GM19397 (cell line): ENCODE measurements around the gene TBCCD1.
"Not testable (repeated sequence)": the region's sequence is repeated elsewhere in the genome, so short reads cannot be mapped to it uniquely, and the experiment has no call there.

ENCODE experiments used
- ATAC-seq: cut with Tn5 transposase; IDR thresholded peaks from one replicate; pipeline ENCODE4 v1.9.1; 2021; ENCODE audit warnings: mild to moderate bottlenecking, moderate library complexity; ENCODE audit not compliant: unreplicated experiment

The TBCCD1 gene

DNA sequence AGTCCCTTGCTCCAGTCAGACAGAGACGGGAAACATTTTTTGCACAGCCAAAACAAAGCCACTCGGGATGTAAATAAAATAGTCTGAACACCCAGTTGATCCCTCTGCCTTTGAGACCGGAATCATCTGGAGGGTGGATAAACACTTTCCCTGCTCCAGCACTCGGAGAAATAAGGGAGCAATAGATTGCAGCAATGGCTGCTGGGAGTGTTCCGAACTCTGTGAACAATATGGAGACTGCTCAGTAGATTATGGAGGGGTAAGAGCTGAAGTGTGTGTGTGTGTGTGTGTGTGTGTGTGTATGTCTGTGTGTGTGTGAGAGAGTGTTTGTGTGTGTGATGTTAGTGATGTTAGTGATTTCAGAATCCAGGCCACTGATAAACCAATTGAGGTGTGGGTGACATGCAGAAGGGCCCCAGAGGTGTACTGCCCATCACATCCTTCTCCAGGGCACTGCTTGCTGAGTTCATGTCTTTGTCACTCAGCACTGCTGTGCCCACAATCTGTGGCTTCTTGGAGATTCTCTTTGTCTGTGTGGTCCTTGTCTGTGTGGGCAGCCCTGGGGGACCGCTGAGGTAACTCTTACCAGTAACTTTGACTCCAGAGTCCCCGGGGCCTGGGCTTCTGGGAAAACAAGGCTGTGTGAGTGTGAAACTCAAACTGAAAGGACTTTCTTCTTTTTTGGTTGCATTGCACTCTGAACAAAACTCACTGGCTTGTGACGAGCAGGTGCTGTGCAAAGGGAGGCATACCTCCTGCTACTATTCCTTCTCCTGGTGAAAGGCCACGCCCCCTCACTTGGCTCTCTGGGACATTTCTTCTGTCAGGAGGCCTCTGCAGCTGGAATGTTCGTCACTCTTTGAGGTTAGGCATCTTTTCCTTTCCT is 45.9 kb downstream of the TBCCD1 start:
- no peak for ATAC-seq

DNA sequence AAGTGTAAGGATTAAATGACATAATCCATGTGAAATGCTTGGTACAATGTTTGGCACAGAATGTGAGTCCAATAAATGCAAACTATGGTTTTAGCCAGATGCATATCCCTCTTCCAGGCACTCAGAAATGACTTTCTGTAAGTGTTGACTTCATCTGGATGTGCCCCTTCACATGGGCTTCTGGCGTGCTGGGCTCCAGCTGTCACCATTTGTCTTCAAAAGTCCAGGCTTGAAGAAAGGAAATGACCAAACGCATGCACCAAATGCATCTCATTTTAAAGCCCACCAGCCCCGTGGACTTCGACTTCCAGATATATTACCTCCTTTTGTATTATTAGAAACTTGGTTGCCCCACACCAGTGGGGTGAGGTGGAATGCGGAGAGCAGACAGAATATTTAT is 46.7 kb downstream of the TBCCD1 start:
- ATAC-seq, result no peak

DNA sequence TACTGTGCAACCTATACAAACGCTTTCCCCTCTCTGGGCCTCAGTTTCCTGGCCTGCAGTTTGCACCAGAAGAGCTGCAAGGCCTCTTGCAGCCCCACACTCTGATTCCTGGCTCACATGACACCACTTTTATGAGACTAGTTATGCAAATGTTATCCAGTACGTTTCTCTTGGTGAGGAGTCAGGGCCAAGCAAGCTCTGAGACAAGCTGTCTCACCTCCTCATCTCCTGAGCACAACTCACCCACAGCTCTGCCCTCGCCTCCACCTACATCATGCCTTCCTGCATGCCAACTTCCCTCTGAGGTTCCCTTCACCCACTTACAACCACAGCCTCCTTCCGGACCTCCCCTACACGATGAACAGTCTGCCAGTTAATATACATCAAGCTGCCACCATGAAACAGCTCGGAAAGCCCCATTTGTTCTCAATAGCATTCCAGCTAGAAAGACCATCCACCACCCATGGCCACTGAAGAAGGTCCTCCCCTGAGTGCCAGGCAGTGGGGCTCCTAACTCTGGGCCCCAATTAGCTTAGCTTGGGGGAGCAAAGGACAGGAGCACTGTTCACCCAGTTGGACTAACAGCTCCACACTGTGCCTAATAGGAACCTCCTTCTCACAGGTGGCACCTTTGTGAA is 48.0 kb downstream of the TBCCD1 start:
- ATAC-seq, result peak; percentile 41

DNA sequence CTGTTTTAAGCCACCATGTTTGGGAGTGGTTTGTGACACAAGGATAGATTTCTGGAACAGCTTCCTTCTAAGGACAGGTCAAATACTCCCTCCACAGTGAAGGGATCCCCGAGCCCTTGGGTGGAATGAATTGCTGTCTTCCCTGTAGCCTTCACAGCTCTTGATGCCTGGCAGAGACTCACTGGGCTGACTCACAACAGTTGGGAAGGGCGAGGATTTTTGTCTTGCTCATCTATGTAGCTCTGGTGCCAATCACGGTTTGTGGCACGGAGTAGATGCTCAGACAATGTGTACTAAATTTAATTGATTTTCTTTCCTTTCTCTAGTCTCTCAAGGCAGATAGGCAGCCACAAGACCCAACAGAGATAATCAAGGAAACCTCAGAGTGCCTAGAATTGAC is 49.9 kb downstream of the TBCCD1 start:
- ATAC-seq, result no peak

DNA sequence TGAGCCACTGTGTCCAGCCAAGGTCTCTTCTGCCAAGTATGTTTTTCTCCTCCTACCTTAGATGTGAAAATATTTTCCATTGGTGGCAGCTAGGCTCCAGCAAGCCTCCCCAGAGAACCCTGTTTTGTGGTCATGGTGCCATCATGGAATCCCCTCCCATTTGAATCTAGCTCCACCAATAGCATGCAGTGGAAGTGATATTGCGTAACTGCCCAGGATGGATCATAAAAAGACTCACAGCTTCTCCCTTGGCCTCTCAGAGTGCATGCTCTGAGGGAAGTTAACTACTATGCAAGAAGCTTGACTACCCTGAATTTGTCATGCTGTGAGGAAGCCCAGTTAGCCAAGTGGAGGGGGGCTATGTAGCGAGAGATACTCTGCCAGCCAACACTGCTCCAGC is 50.5 kb downstream of the TBCCD1 start:
- ATAC-seq, result no peak

DNA sequence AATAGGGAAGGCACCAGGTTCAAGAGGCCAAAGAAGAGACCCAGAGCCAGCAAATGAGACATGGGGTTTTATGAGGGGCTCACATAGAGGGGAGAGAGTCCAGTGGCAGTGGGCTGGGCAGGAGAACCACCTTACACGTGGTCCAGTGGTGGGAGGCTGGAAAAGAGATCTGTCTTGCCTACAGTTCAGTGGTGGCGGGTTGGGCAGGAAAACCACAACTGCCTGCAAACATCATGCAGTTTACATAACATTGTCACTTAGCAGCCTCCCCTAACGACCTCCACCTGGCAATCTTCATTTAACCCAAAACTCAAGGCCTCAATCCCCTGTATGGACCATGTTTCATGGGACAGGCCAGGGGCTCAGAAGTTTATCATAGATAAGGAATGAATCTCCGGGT is 52.0 kb downstream of the TBCCD1 start:
- no peak for ATAC-seq

DNA sequence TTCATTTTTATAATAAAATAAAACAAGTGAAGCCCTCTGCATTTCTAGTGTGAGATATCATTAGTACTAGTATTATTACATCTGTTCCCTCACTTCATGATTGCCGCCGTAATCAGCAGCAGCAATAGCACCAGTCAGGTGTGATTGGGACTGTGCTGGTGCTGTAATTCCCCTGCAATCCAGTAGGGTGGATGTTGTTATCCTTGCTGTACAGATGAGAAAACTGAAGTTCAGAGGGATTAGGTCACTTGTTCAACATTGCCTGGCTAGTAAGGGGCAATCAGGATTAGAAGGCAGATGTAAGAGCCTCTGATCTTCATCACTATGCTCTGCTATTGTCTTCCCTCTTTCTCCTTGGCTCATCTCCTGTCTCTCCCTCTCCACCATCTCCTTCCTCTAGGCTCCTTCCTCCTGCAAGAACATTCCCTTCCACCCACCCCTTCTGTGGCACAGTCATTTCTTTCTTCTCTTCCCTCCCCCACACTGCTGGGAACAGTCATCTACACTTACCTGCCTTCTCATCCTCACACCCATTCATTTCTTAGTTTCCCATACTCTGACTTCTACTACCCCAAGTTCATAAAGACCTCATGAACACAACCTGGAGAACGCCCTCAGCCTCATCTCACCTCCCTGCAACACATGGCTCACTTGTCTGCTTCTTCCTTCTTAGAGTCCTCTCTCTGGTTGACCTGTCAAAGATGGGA is 52.7 kb downstream of the TBCCD1 start:
- no peak for ATAC-seq

DNA sequence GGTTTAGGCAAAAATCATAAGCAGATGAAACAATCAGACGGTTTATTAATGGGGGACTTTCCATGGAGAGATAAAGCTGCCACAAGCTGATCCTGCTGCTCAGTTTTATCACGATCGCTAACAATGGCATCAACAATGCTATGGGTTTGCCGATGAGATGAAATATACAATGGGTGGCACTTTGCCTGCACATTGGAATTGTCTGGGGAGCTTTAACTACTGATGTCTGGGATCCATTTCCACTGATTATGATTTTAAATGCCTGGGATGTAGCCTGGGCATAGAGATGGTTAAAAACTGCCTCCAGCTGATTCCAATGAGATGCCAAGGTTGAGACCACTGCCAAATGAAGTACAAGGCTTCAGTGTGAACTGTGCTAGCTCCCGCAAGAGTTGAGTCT is 53.8 kb downstream of the TBCCD1 start:
- no peak for ATAC-seq

DNA sequence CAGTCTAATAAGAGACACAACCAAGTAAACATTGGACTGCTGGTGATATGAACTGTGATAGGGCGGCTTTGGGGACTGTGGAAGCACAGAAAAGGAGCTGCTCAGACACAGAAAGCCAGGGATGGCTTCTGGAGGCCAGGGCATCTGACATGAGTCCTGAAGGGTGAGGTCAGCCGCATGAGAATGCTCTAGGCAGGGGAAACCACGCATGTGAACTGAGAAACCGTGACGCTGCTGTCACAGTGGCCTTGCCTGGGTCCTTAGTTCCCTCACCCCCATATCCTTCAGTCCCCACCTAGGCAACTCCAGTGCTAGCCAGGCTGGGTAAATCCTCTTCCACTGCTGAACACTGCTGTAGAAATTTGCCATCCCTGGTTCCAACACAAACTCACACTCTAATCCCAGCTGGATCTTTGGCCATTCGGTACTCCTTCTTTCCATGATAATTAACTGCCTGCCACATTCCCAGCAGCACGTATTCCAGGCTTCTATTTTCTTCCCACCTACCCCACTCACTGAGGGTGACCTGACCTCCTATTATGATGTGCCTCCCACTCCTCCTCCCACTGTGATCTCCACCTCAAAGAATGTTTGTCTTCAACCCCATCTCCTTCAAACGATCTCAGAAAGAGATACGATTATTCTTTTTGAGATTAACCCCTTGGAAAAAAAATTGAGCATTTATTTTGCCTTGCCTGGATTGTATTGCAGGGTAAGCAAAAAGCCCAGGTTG is 54.4 kb downstream of the TBCCD1 start:
- no peak for ATAC-seq

DNA sequence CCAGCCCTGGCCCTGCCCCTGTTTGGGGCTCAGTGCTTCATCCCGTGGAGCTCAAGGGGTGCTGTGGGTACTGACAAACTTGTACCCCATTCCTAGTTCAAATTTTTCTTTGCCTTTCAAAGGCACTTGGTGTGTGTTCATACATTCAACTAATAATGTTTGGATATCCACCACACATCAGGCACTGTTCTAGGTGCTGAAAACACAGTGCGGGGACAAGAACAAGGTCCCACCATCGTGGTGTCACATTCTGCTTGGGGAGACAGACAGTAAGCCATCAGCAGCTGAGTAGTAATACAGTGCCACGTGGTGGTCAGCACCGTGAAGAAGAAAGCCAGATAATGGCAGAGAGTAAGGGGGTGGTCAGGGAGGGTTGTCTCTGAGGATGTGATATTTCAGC is 55.4 kb downstream of the TBCCD1 start:
- no peak for ATAC-seq

DNA sequence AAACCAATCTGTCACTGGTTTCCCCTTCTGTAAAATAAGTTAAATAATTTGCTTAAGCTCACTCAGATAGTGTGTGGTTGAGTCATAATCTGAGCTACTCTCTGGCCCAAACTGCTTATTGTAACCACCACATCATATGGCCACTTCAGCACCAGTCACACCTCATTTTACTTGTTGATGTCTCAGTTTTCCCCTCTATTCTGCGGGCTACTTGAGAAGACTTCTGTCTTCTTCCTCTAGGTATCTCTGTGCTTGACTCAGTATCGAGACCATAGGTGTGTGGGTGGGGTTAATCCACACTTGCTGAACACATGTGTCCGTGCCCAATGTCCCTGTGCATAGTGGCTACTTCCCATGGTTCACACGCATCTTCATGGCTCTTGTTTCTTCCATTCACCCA is 55.9 kb downstream of the TBCCD1 start:
- peak; percentile 68 for ATAC-seq

DNA sequence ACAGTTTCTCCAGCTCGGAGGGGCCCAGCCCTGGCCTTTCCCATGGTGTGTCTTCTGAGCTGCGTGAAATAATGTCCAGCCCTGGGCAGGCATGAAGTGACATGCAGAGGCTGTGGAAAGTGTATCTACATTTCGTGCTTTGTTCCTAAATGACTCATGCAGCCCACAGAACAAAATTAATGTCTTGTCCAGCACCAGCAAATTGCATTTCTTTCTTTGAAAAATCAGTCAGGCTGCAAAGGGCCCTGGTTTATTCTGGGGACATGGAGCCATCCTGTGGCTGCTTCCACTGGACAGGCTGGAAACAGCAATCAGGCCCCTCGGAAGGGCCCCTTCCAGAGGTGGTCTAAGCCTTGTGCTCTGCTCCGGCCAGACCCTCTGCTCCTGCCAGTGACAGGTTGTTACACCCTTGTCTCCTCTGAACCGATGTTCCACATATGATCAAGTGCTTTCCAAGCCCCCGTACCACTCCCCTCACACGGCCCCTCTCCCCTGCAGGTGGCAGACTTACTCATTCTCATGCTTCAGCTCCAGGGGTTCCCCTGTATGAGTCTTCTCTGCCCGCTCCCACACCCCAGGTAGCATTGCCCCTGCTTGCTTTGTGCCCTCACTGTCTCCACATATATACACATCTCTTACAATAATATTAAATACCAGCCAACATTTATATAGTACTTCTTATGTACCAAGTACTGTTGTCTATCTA is 56.6 kb downstream of the TBCCD1 start:
- ATAC-seq, result no peak

DNA sequence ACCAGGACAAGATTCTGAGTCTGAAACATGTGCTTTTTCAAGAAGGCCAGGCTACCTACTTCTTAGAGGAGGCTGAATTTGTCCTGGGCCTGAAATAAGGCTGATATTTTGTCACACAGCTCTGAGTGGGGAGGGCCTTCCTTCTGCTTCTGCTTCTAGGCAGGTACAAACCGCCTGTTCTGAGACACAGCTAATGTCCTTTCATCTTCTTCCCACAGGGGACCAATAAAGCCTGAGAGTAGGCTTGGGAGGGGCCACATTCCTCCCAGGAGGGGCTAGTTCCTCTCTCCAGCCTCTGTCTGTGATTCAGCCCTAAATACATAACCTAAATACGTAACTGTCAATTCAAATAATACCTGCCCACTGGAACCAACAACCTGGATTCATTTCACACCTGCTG is 57.7 kb downstream of the TBCCD1 start:
- ATAC-seq, result no peak

DNA sequence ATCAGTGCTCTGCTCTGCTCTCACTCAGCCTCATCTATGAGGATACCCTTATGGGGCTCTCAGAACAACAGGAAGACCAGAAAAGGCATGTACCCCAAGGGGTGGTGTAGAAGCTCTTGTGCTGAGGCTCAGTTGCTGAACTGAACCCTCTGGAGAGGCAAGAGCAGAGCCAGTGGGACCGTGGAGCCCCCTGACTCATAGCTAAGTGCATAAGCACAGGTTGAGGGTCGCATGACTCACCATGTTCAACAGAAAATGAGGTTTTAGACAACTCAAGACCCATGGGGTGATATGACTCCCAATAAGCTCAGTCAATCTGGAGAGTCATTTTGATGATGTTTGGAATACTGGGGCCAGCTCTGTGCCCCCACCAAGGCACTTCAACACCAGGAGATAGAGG is 60.3 kb downstream of the TBCCD1 start:
- no peak for ATAC-seq

DNA sequence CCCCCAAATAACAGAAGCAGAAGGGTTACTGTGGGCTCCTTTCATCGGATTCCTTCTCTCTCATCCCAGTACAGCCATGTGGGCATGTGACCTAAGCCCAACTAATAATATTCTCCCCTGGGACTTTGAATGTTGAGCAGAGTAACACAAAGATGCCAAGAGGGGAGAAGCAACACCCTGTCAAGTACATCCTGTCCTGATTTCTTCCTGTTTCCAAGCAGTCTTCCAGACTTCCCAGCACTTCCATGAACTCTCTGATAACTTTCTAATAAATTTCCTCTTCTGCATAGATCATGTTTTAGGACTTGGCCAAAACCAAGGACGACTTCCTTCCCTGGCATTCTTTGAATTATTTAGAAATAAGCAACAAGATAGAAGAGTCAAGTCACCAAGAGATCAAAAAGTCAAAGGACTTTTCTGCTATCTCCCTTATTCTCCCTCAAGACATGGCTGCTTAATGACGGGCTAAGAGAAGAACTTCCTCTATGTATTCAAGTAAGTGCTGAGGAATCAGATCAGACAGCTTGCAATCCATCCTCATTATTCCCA is 60.9 kb downstream of the TBCCD1 start:
- ATAC-seq, result no peak

DNA sequence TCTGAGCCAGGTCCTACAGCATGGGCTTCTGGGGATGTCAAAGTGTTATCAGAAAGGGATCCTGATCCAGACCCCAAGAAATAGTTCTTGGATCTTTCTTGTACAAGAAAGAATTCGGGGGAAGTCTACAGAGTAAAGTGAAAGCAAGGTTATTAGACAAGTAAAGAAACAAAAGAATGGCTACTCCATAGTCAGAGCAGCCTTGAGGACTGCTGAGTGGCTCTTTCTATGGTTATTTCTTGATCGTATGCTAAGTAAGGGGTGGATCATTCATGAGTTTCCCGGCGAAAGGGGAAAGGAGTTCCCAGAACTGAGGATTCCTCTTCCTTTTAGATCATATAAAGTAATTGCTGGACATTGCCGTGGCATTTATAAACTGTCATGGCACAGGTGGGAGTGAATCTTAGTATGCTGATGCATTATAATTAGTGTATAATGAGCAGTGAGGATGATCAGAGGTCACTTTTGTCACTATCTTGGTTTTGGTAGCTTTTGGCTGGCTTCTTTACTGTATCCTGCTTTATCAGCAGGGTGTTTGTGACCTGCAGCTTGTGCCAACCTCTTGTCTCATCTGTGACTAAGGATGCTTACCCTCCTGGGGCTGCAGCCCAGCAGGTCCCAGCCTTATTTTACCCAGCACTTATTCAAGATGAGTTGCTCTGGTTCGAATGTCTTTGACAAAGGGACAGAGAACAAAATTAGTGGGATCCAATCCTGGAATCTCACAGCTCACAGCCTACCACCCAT is 64.0 kb downstream of the TBCCD1 start:
- no peak for ATAC-seq

DNA sequence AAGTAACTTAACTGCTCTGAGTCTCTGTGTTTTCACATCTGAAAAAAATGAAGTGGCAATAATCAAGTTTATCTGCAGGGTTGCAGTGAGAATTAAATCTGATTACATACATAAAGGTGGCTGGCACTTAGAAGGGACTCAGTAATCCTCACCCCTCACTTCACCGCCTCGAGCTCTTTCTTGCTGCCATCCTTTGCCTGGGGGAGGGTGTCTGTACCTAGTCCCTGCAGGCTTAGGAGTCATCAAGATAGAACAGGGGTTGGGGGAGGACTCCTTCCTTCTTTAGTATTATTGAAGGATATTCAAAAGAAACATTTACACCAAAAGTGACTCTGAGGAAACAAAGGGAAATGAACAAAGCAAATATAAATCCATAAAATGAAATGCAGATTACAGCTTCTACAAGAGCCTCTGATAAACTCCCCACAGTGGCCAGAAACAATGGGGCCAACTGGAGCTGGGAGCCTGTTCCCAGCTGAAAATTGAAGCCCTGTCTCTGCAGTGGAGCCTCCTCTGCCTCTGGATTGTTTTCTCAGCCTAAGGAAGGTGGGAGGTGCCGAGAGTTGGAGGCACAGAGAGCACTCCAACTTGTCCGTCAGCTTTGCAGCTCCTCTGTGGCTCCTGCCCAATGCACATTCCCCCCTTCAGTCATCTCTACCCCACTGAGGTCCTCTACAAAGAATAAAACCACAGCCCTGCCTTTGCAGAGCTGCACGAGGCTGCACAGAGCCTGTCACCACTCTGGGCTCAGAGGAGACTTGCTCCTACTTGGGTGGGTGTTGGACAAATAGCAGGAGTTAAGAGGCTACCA is 64.8 kb downstream of the TBCCD1 start:
- no peak for ATAC-seq

DNA sequence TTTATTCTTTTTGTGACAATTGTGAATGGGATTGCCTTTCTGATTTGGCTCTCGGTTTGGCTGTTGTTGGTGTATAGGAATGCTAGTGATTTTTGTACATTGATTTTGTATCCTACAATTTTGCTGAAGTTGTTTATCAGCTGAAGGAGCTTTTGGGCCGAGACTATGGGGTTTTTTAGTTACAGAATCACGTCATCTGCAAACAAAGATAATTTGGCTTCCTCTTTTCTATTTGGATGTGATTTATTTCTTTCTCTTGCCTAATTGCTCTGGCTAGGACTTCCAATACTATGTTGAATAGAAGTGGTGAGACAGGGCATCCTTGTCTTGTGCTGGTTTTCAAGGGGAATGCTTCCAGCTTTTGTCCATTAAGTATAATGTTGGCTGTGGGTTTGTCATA is 67.2 kb downstream of the TBCCD1 start:
- ATAC-seq, result not testable (repeated sequence)

DNA sequence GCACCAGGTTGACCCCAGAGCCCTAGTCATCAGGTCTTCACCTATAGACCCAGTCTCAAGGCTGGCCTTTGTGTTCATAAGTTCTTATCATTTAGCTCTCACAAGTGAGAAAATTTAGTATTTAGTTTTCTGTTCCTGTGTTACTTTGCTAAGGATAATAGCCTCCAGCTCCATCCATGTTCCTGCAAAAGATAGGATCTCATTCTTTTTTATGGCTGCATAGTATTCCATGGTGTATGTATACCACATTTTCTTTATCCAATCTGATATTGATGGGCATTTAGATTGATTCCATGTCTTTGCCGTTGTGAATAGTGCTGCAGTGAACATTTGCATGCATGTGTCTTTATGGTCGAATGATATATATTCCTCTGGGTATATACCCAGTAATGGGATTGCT is 69.1 kb downstream of the TBCCD1 start:
- not testable (repeated sequence) for ATAC-seq
